K562 (cell line): ENCODE measurements around the gene CTCFL. TPM values are rescaled to one million over a fixed set of nuclear protein-coding genes. Genes with fewer than 3 reads are reported as not detected.

Experiments used
- ATAC-seq: fragments of 200-7000 bp; cut with Tn5 transposase; 3 replicates; pipeline ENCODE4 v1.9.1; 2020; ENCODE audit warnings: moderate library complexity
- BruUV-seq: library from RNA; stranded (reverse); fragments of 400-500 nt; replicated peaks from 2 replicates; lab custom pipeline; 2021; lab: Mats Ljungman, UMichigan
- CTCF ChIA-PET: fragments of 300-600 bp; formaldehyde crosslinking; extraction: SDS; loops from one replicate; lab custom pipeline; 2021; ENCODE audit warnings: low intra/inter-chr PET ratio; lab: Yijun Ruan, JAX
- POLR2A ChIA-PET: fragments of 300-600, 350-650 bp; sonication (Branson Sonifier 250); formaldehyde crosslinking; extraction: SDS; loops from one replicate; lab custom pipeline; 2021; ENCODE audit warnings: antibody characterized with exemption, inconsistent platforms; lab: Yijun Ruan, JAX
- DNase-seq, 4 experiments: peaks; one replicate each; pipeline versions ENCODE4 v3.0.0 to v3.0.0-alpha.2; 2011 to 2018; ENCODE audit warnings: low spot score in 3 of 4, mixed read lengths in 3 of 4; ENCODE audit errors: extremely low read depth in 1 of 4
- FAIRE-seq: peaks from 2 replicates; lab custom pipeline; 2011; peaks lifted over from hg19 to GRCh38; lab: Jason Lieb, UNC
- H2AFZ ChIP-seq: 2 replicates; pipeline ENCODE4 v1.6.0; 2011; ENCODE audit warnings: low read depth, low read length, control low read depth, inconsistent platforms
- H3K27ac ChIP-seq: fragments of 200-600 bp; 3 replicates; pipeline ENCODE4 v1.8.0; 2011; ENCODE audit warnings: low read depth, mild to moderate bottlenecking, control low read depth, inconsistent platforms, low read length, moderate library complexity, mixed read lengths; ENCODE audit errors: extremely low read depth
- H3K27me3 ChIP-seq, 2 experiments: fragments of 300-600 bp in 1 of 2; 2 replicates in 1 of 2; 3 replicates in 1 of 2; pipeline versions ENCODE4 v1.6.0 to v1.8.0; 2011; ENCODE audit warnings: inconsistent platforms in 2 of 2, low read length in 2 of 2, mild to moderate bottlenecking in 1 of 2, mixed read lengths in 1 of 2, moderate library complexity in 1 of 2; ENCODE audit not compliant: control insufficient read depth in 2 of 2, insufficient read depth in 2 of 2
- H3K36me3 ChIP-seq: fragments of 300-600 bp; 3 replicates; pipeline ENCODE4 v1.8.0; 2011; ENCODE audit warnings: mild to moderate bottlenecking, low read length, inconsistent platforms; ENCODE audit not compliant: control insufficient read depth, insufficient read depth
- H3K4me1 ChIP-seq, 2 experiments: fragments of 200-600 bp in 1 of 2; replicated peaks in 1 of 2; 2 replicates in 1 of 2; 3 replicates in 1 of 2; pipeline versions ENCODE4 v1.5.1 to v1.8.0; 2011; ENCODE audit warnings: inconsistent platforms in 2 of 2, low read length in 2 of 2, mild to moderate bottlenecking in 1 of 2, mixed read lengths in 1 of 2, moderate library complexity in 1 of 2; ENCODE audit not compliant: control insufficient read depth in 2 of 2, insufficient read depth in 2 of 2
- H3K4me2 ChIP-seq: 2 replicates; pipeline ENCODE4 v1.6.1; 2011; ENCODE audit warnings: low read length, control low read depth, inconsistent platforms, mixed read lengths; ENCODE audit not compliant: insufficient read depth
- H3K4me3 ChIP-seq: fragments of 200-600 bp; sonication (generic), shearing (Covaris generic); 2 replicates; pipeline ENCODE4 v1.5.1; 2016; ENCODE audit warnings: control low read depth, inconsistent platforms
- H3K79me2 ChIP-seq: fragments of 200-600 bp; 3 replicates; pipeline ENCODE4 v1.8.0; 2011; ENCODE audit warnings: low read length, inconsistent platforms; ENCODE audit not compliant: control insufficient read depth, insufficient read depth
- H3K9ac ChIP-seq, 2 experiments: 2 replicates each; pipeline versions ENCODE4 v1.6.0 to v1.6.1; 2011; ENCODE audit warnings: low read depth in 2 of 2, low read length in 2 of 2, control low read depth in 1 of 2, inconsistent platforms in 1 of 2, mild to moderate bottlenecking in 1 of 2, mixed read lengths in 1 of 2; ENCODE audit not compliant: insufficient read depth in 1 of 2
- H3K9me1 ChIP-seq: one replicate; pipeline ENCODE4 v1.6.0; 2011; ENCODE audit warnings: inconsistent platforms, mild to moderate bottlenecking, low read length, moderate library complexity; ENCODE audit not compliant: control insufficient read depth, insufficient read depth
- H3K9me3 ChIP-seq: replicated peaks from 2 replicates; pipeline ENCODE4 v1.5.1; 2011; ENCODE audit warnings: low read depth, low read length, inconsistent platforms; ENCODE audit not compliant: control insufficient read depth, insufficient read depth
- H4K20me1 ChIP-seq: replicated peaks from 2 replicates; pipeline ENCODE4 v1.6.1; 2011; ENCODE audit warnings: low read length, inconsistent platforms, mixed read lengths; ENCODE audit not compliant: control insufficient read depth, insufficient read depth
- CBFA2T2 ChIP-seq: fragments of 450-650 bp; conservative IDR thresholded peaks from 2 replicates; pipeline ENCODE4 v1.6.1; 2017; ENCODE audit warnings: mild to moderate bottlenecking
- ID3 ChIP-seq, 2 experiments: fragments of 250-450 bp in 1 of 2; fragments of 450-650 bp in 1 of 2; sonication (Bioruptor Pico) in 1 of 2; IDR thresholded peaks; 2 replicates each; pipeline versions ENCODE4 v1.6.1 to v1.8.0; 2016 to 2021; ENCODE audit warnings: mild to moderate bottlenecking in 2 of 2, moderate library complexity in 2 of 2, missing compliant biosample characterization in 1 of 2, missing genetic modification characterization in 1 of 2
- MYNN ChIP-seq, 2 experiments: sonication (generic); formaldehyde crosslinking in 1 of 2; IDR thresholded peaks; 2 replicates each; pipeline versions ENCODE4 v1.5.0 to v1.6.1; 2016 to 2020; ENCODE audit warnings: antibody characterized with exemption in 1 of 2, missing genetic modification reagents in 1 of 2
- NR2C1 ChIP-seq, 2 experiments: fragments of 450-650 bp; IDR thresholded peaks; 2 replicates each; pipeline ENCODE4 v1.6.1; 2017; ENCODE audit warnings: mild to moderate bottlenecking in 2 of 2, antibody characterized with exemption in 1 of 2, inconsistent platforms in 1 of 2, missing compliant biosample characterization in 1 of 2, missing genetic modification characterization in 1 of 2
- RFX1 ChIP-seq: fragments of 450-650 bp; IDR thresholded peaks from 2 replicates; pipeline ENCODE4 v1.6.1; 2016; ENCODE audit warnings: mild to moderate bottlenecking, moderate library complexity
- TEAD1 ChIP-seq, 2 experiments: fragments of 450-650 bp in 1 of 2; sonication (generic) in 1 of 2; formaldehyde crosslinking; IDR thresholded peaks; 2 replicates each; pipeline versions ENCODE4 v1.4.0 to v1.8.0; 2020 to 2022; ENCODE audit warnings: mild to moderate bottlenecking in 2 of 2, missing genetic modification reagents in 1 of 2
- THAP7 ChIP-seq: fragments of 250-450 bp; sonication (Bioruptor Pico); IDR thresholded peaks from 2 replicates; pipeline ENCODE4 v1.5.0; 2021
- VEZF1 ChIP-seq: fragments of 200-800 bp; sonication (Bioruptor generic); IDR thresholded peaks from 2 replicates; pipeline ENCODE4 v1.6.1; 2017; ENCODE audit warnings: missing genetic modification characterization, missing compliant biosample characterization
- XRCC5 ChIP-seq: fragments of 200-400 bp; formaldehyde crosslinking; IDR thresholded peaks from 2 replicates; pipeline ENCODE4 v1.6.1; 2017; ENCODE audit warnings: low read depth, mild to moderate bottlenecking, low read length
- ZNF121 ChIP-seq: sonication (generic); formaldehyde crosslinking; conservative IDR thresholded peaks from 2 replicates; pipeline ENCODE4 v1.8.0; 2022; ENCODE audit warnings: missing genetic modification reagents
- ZNF75A ChIP-seq: fragments of 450-650 bp; formaldehyde crosslinking; IDR thresholded peaks from 2 replicates; pipeline ENCODE4 v1.4.0; 2020; ENCODE audit warnings: mild to moderate bottlenecking
- WGBS: fragments of 100-300 bp; shearing (Covaris generic); methylation state at CpG from one replicate; pipeline ENCODE4 v1.1.6; 2016; ENCODE audit warnings: low coverage, mixed read lengths; ENCODE audit not compliant: insufficient coverage; ENCODE audit errors: missing lambda C conversion rate; 5-methylcytosine and 5-hydroxymethylcytosine counted together
- in situ Hi-C: fragments of 300-500 bp; cut with MboI; formaldehyde crosslinking; loops from 4 replicates; pipeline ENCODE4 v1.15.0; 2018; ENCODE audit warnings: inconsistent platforms, mixed read lengths
- intact Hi-C: fragments of 100-400 bp; cut with micrococcal nuclease; formaldehyde crosslinking; loops from 2 replicates; pipeline ENCODE4 v1.14.2; 2022
- polyA plus RNA-seq, 8 experiments: library from polyadenylated mRNA; depleted of rRNA in 4 of 8; stranded (reverse) in 5 of 8; unstranded in 3 of 8; fragments of >200 nt; fragmentation: Nextera tagmentation in 2 of 8; fragmentation: Illumina TruSeq in 1 of 8; extraction: Ambion mirVana in 2 of 8; extraction: Trizol in 1 of 8; gene quantifications; 2 replicates each; pipeline versions ENCODE4 v1.2.1 to v1.2.3, GENCODE V29; 2011 to 2014; ENCODE audit warnings: inconsistent platforms in 1 of 8, missing spikeins in 1 of 8
- total RNA-seq, 7 experiments: library from RNA; depleted of rRNA in 6 of 7; stranded (reverse); fragments of >200 nt in 6 of 7; fragmentation: Illumina TruSeq in 2 of 7; extraction: Trizol in 2 of 7; gene quantifications; 2 replicates each; pipeline versions ENCODE4 v1.2.1 to v1.2.3, GENCODE V29; 2011 to 2021; ENCODE audit warnings: low replicate concordance in 1 of 7

Gene CTCFL
- total and polyA plus RNA-seq, 9 of the 15 experiments (the other 6 are each of a cell fraction or from before 2014, with no cell fraction given), result 42.4 to 188 (median 111) TPM

- intact Hi-C loops, result no loop called here
- Histone ChIP-seq H3K27me3 (no peaks in the 10 kb centered on the region), H3K36me3 (no peaks in the 10 kb centered on the region; the same call in 2 of the 3 replicates), H3K4me3 (no peak overlapping the region), H3K9me1 (no peaks in the 10 kb centered on the region), H3K27ac (no peak overlapping the region), H3K9me3 (peaks cover 21% of the 10 kb centered on the region), H3K79me2 (no peaks in the 10 kb centered on the region), H3K9ac (no peak overlapping the region), H3K4me1 (peaks cover 4 to 6% of the 10 kb centered on the region in 2 experiments; a peak in 3 of 5 replicates), H3K4me2 (no peak overlapping the region), H2AFZ (no peak overlapping the region), H4K20me1 (no peaks in the 10 kb centered on the region)
- ATAC-seq (no peak), FAIRE-seq (no peak), DNase-seq (no peak)
- ChIA-PET POLR2A (no interaction called here), CTCF (no interaction called here)
- BruUV-seq, result no TSS peak
- WGBS, result 11% methylated on average over 3 of the region's 4 CpGs
- no peak for TF ChIP-seq TEAD1 (CRISPR knock-in tag; IDR thresholded peaks at IDR 0.05)
- TF ChIP-seq ZNF75A (CRISPR knock-in tag), result no peak
- no peak for TF ChIP-seq MYNN (IDR thresholded peaks at IDR 0.05)
- TF ChIP-seq MYNN (CRISPR knock-in tag; IDR thresholded peaks at IDR 0.05), result no peak
- no peak for TF ChIP-seq ID3 (CRISPR knock-in tag; IDR thresholded peaks at IDR 0.05)
- no peak for TF ChIP-seq ID3 (tag; IDR thresholded peaks at IDR 0.05)
- no peak for TF ChIP-seq VEZF1 (CRISPR knock-in tag)
- no peak for TF ChIP-seq THAP7
- TF ChIP-seq ZNF121 (CRISPR knock-in tag), result no peak
- no peak for TF ChIP-seq CBFA2T2
- no peak for TF ChIP-seq XRCC5
- TF ChIP-seq NR2C1 (IDR thresholded peaks at IDR 0.05), result no peak
- TF ChIP-seq NR2C1 (tag; IDR thresholded peaks at IDR 0.05), result no peak
- no peak for TF ChIP-seq RFX1
- TF ChIP-seq, all 486 proteins: peak for 0
- in situ Hi-C loops, result no loop called here
Measured at GRCh38 chr20:57536771-57537724, 12.1 kb upstream of the CTCFL start.
